Naive thymus-derived CD8-positive, alpha-beta T cell (primary cell): ENCODE measurements around the gene BCAR3. TPM values are rescaled to one million over a fixed set of nuclear protein-coding genes. Genes with fewer than 3 reads are reported as not detected.
"Not testable (repeated sequence)": the region's sequence is repeated elsewhere in the genome, so short reads cannot be mapped to it uniquely, and the experiment has no call there.

Experiments used
- ATAC-seq, 2 donors: fragments of 150-1000 bp; cut with Tn5 transposase in 1 of 2; sonication (Bioruptor Pico), chemical (Tn5 transposase) in 1 of 2; 1 replicate in 1 of 2; 2 replicates in 1 of 2; pipeline ENCODE4 v1.10.0; 2021; ENCODE audit warnings: mild to moderate bottlenecking in 2 of 2, moderate library complexity in 2 of 2
- POLR2A ChIA-PET: fragments of 350-600 bp; sonication (Branson Sonifier 250); formaldehyde crosslinking; loops from one replicate; lab custom pipeline; 2021; ENCODE audit warnings: antibody characterized with exemption; lab: Charles Lee
- DNase-seq, 10 donors: peaks; one replicate each; pipeline versions ENCODE4 v3.0.0 to v3.0.0-alpha.2; 2020 to 2022
- H3K27ac Mint-ChIP-seq, 10 donors: one replicate each; pipeline ENCODE4 v1.8.0; 2020 to 2022; ENCODE audit warnings: mild to moderate bottlenecking in 10 of 10, mixed read lengths in 10 of 10, moderate library complexity in 4 of 10, inconsistent platforms in 1 of 10
- H3K27me3 Mint-ChIP-seq, 5 donors: one replicate each; pipeline ENCODE4 v1.8.0; 2021 to 2022; ENCODE audit warnings: mixed read lengths in 5 of 5
- H3K36me3 Mint-ChIP-seq, 3 donors: one replicate each; pipeline ENCODE4 v1.8.0; 2020 to 2022; ENCODE audit warnings: mixed read lengths in 3 of 3, mild to moderate bottlenecking in 2 of 3, inconsistent platforms in 1 of 3
- H3K4me1 Mint-ChIP-seq, 4 donors: one replicate each; pipeline ENCODE4 v1.8.0; 2021 to 2022; ENCODE audit warnings: mixed read lengths in 4 of 4
- H3K4me3 Mint-ChIP-seq, 10 donors: one replicate each; pipeline ENCODE4 v1.8.0; 2020 to 2022; ENCODE audit warnings: mild to moderate bottlenecking in 10 of 10, mixed read lengths in 10 of 10, moderate library complexity in 6 of 10, inconsistent platforms in 1 of 10
- H3K9me3 Mint-ChIP-seq, 9 donors: one replicate each; pipeline ENCODE4 v1.8.0; 2020 to 2022; ENCODE audit warnings: mixed read lengths in 9 of 9, mild to moderate bottlenecking in 3 of 9, inconsistent platforms in 1 of 9, moderate library complexity in 1 of 9
- polyA plus RNA-seq, 3 donors: library from polyadenylated mRNA; unstranded; fragments of 300-500 nt; fragmentation: Illumina TruSeq; gene quantifications; one replicate each; pipeline ENCODE4 v1.2.3, GENCODE V29; 2021
- total RNA-seq, 8 experiments: library from RNA in 2 of 8; stranded (reverse) in 2 of 8; gene quantifications; one replicate each; pipeline ENCODE4 v1.2.3 and lab custom pipeline; 2021 to 2026

BCAR3 gene
- total and polyA plus RNA-seq, 5 experiments from 2014 or later, result 0.28 to 1.3 (median 0.66) TPM

DNA sequence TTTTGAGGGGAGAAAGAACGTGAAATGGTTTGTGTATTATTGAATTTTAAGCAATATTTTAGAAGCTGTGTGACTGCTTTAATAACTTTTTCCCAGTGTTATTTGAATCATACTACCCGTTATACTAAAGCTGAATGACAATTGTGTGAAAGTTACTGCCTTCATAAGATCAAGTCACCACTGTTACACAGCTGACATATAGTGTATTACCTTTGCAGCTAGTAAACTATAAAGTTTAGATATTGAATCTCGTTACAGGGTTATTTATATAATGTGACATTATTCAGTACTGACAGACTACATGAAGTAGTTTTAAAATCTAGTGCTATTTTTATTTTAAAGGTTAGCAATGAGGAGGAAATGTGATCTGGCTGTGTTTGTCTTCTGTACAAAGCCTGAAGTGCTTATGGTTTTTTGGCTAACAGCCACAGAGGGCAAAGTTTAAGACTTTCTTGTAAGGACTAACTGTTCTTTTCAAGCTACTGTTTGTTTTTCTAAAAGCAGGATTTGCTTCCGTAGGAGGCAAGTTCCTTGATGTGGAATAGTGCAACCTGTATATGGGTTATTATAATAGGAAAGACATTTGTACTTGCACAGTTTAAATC, 127.6 kb downstream of the BCAR3 start:
- ATAC-seq, DNase-seq, H3K9me3 Mint-ChIP-seq, POLR2A ChIA-PET, H3K36me3 Mint-ChIP-seq, H3K27me3 Mint-ChIP-seq, H3K4me3 Mint-ChIP-seq, H3K27ac Mint-ChIP-seq: not testable (repeated sequence)
- H3K4me1 Mint-ChIP-seq, result peaks cover 6 to 21% (median 15%) of the 10 kb centered on the region in 4 donors

DNA sequence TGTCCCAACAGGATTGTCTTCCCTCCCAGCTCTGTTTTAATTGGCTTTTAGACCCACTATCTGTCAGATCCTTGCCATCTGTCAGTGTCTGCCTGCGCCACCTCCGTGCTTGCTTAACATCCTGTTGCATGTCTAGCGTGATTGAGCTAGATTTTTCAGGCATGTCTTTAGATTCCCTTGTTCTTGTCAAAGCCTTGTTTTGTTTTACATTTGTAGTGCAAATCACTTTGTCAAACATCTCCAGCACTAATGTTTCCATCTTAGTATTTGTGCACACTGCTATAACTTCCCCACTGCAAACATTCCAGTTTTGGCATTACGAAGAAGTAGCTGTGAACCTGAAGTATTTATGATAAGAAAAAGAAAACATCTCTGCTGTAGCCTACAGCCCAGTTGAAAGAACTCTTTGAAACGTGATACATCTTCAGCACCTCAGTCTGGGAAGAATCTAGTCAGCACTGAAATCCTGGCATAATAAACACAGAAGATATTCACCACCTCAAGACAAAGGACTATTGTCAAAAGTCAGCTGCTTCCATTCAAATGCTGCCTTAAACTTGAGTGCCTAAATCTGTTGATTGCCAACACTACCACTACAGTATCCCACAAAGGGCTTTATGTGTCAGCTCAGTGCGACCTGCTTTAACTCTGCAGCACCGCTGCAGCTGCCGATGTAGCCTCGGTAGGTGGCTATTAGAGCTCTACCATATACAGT, 128.7 kb downstream of the BCAR3 start:
- no peak overlapping the region for H3K27ac Mint-ChIP-seq

GRCh38 chr1:93549811-93550210, 131.8 kb downstream of the BCAR3 start:
- Mint-ChIP-seq H3K4me3 (no peak overlapping the region), H3K27ac (no peak overlapping the region), H3K27me3 (peaks cover 0 to 11% (median 4%) of the 10 kb centered on the region in 5 donors), H3K36me3 (peaks cover 0 to 5% (median 0%) of the 10 kb centered on the region in 3 donors), H3K4me1 (peaks cover 2 to 12% (median 8%) of the 10 kb centered on the region in 4 donors), H3K9me3 (no peaks in the 10 kb centered on the region)
- DNase-seq (no peak), ATAC-seq (no peak)
- POLR2A ChIA-PET, result no interaction called here

More for the DNA sequence above, 128.7 kb downstream of the BCAR3 start:
- peaks cover 0 to 5% (median 0%) of the 10 kb centered on the region in 3 donors for H3K36me3 Mint-ChIP-seq
- no peak for ATAC-seq
- peaks cover 6 to 19% (median 15%) of the 10 kb centered on the region in 4 donors for H3K4me1 Mint-ChIP-seq
- H3K9me3 Mint-ChIP-seq, result no peaks in the 10 kb centered on the region
- no peak for DNase-seq
- peaks cover 1 to 9% (median 5%) of the 10 kb centered on the region in 5 donors for H3K27me3 Mint-ChIP-seq
- no peak overlapping the region for H3K4me3 Mint-ChIP-seq
- POLR2A ChIA-PET, result no interaction called here

DNA sequence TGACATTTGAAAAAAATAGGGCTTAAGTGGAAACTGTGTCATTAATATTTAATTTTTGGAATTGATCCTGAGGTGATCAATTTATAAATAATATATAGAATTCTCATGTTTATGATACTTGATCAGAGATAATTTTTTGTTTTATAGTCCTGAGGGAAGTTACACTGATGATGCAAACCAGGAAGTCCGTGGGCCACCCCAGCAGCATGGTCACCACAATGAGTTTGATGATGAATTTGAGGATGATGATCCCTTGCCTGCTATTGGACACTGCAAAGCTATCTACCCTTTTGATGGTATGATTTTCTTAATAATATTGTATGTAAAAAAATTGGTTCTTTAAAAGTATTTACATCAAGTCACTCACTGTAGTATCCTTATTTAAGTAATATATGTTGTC, 132.5 kb downstream of the BCAR3 start:
- H3K4me3 Mint-ChIP-seq, result no peak overlapping the region
- DNase-seq, result no peak
- peaks cover 0 to 11% (median 4%) of the 10 kb centered on the region in 5 donors for H3K27me3 Mint-ChIP-seq
- no peak overlapping the region for H3K27ac Mint-ChIP-seq
- H3K4me1 Mint-ChIP-seq, result peaks cover 2 to 9% (median 4%) of the 10 kb centered on the region in 4 donors
- H3K36me3 Mint-ChIP-seq, result peaks cover 0 to 5% (median 0%) of the 10 kb centered on the region in 3 donors
- POLR2A ChIA-PET, result no interaction called here
- no peaks in the 10 kb centered on the region for H3K9me3 Mint-ChIP-seq
- no peak for ATAC-seq

DNA sequence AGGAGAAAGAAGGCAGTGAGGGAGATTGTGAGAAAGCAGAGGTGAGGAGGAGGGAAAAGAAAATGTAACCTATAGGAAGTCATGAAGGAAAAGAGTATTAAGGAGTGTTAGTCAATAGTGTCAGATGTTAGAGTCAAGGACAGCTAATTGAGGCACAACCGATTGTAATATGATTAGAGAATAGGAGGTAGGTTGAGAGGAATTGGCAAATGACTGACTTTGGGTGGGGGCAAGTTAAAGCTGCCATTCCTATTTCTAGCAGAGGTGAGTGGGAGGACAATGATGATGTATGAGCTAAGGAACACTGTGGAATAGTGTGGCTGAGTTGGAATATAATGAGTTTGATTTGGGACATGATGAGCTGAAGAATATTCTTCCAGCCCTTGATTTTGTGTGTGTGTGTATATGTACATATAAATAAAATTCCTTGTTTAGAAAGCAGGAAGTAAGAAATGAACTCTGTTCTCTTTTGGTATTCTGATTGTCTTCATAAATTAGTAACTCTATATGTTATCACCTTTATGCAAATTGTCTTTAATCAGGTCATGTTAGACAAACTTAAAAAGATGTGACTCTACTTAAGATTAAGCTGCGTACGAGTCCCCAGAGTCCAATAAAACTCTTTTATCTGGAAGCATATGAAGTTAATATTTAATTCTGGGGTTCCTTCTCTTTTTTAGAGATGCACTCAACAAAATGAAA, 135.3 kb downstream of the BCAR3 start:
- no peak overlapping the region for H3K27ac Mint-ChIP-seq
- POLR2A ChIA-PET, result no interaction called here
- no peak for ATAC-seq
- H3K4me1 Mint-ChIP-seq, result no peaks in the 10 kb centered on the region
- H3K4me3 Mint-ChIP-seq, result no peak overlapping the region
- H3K27me3 Mint-ChIP-seq, result peaks cover 0 to 4% (median 0%) of the 10 kb centered on the region in 5 donors
- H3K36me3 Mint-ChIP-seq, result no peaks in the 10 kb centered on the region
- no peaks in the 10 kb centered on the region for H3K9me3 Mint-ChIP-seq
- DNase-seq, result no peak

DNA sequence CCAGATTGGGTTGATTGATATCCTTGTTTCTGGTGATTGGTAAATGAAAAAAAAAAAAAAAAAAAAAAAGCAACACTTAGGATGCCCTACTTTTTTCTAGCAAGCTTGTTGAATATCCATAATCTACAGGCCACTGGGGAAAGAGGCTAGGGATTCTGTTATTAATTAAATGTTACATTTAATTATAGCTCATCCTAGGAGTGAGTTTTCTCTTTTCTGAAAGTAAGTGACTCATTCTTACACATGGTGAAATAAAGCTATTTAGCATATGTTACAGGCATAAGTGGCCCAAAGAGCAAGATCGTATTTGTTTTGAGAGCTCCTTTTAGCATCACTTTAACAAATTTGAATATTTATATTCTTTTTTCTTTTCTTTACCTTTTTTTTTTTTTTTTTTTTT, 139.2 kb downstream of the BCAR3 start:
- no peak for DNase-seq
- no peaks in the 10 kb centered on the region for H3K36me3 Mint-ChIP-seq
- no peak overlapping the region for H3K4me3 Mint-ChIP-seq
- ATAC-seq, result no peak
- H3K27me3 Mint-ChIP-seq, result peaks cover 0 to 4% (median 0%) of the 10 kb centered on the region in 5 donors
- H3K9me3 Mint-ChIP-seq, result no peaks in the 10 kb centered on the region
- no peaks in the 10 kb centered on the region for H3K4me1 Mint-ChIP-seq
- H3K27ac Mint-ChIP-seq, result no peak overlapping the region
- POLR2A ChIA-PET, result no interaction called here

- ATAC-seq (no peak), DNase-seq (no peak)
- Mint-ChIP-seq H3K4me3 (no peak overlapping the region), H3K4me1 (no peaks in the 10 kb centered on the region), H3K27me3 (peaks cover 0 to 5% (median 0%) of the 10 kb centered on the region in 5 donors), H3K9me3 (no peaks in the 10 kb centered on the region), H3K36me3 (no peaks in the 10 kb centered on the region), H3K27ac (no peak overlapping the region)
- POLR2A ChIA-PET, result no interaction called here
Observed at GRCh38 chr1:93541045-93541444, 140.6 kb downstream of the BCAR3 start.

- no peak for ATAC-seq
- no peak overlapping the region for H3K4me3 Mint-ChIP-seq
- DNase-seq, result no peak
- no peaks in the 10 kb centered on the region for H3K9me3 Mint-ChIP-seq
- peaks cover 0 to 4% (median 0%) of the 10 kb centered on the region in 5 donors for H3K27me3 Mint-ChIP-seq
- no peaks in the 10 kb centered on the region for H3K4me1 Mint-ChIP-seq
- no peaks in the 10 kb centered on the region for H3K36me3 Mint-ChIP-seq
- POLR2A ChIA-PET, result no interaction called here
- no peak overlapping the region for H3K27ac Mint-ChIP-seq
Observed at GRCh38 chr1:93537924-93538323, 143.7 kb downstream of the BCAR3 start.

- POLR2A ChIA-PET, result no interaction called here
- Mint-ChIP-seq H3K4me1 (no peaks in the 10 kb centered on the region), H3K4me3 (no peak overlapping the region), H3K9me3 (no peaks in the 10 kb centered on the region), H3K36me3 (no peaks in the 10 kb centered on the region), H3K27ac (no peak overlapping the region), H3K27me3 (peaks cover 0 to 4% (median 0%) of the 10 kb centered on the region in 5 donors)
- ATAC-seq, result no peak
- DNase-seq, result no peak
Observed at GRCh38 chr1:93537396-93537795, 144.2 kb downstream of the BCAR3 start.

GRCh38 chr1:93533677-93534076, 148.0 kb downstream of the BCAR3 start:
- POLR2A ChIA-PET, result no interaction called here
- H3K27me3 Mint-ChIP-seq, result peaks cover 0 to 5% (median 0%) of the 10 kb centered on the region in 5 donors

GRCh38 chr1:93532780-93533378, 148.8 kb downstream of the BCAR3 start:
- Mint-ChIP-seq H3K4me3 (no peak overlapping the region), H3K9me3 (no peaks in the 10 kb centered on the region), H3K27ac (no peak overlapping the region), H3K4me1 (no peaks in the 10 kb centered on the region), H3K27me3 (peaks cover 0 to 5% (median 2%) of the 10 kb centered on the region in 5 donors), H3K36me3 (no peaks in the 10 kb centered on the region)
- DNase-seq, result no peak
- ATAC-seq, result no peak
- POLR2A ChIA-PET, result no interaction called here

More at GRCh38 chr1:93533677-93534076, 148.0 kb downstream of the BCAR3 start:
- no peak overlapping the region for H3K27ac Mint-ChIP-seq
- H3K4me1 Mint-ChIP-seq, result no peaks in the 10 kb centered on the region
- no peak for ATAC-seq
- H3K36me3 Mint-ChIP-seq, result no peaks in the 10 kb centered on the region
- H3K4me3 Mint-ChIP-seq, result no peak overlapping the region
- no peak for DNase-seq
- no peaks in the 10 kb centered on the region for H3K9me3 Mint-ChIP-seq

DNA sequence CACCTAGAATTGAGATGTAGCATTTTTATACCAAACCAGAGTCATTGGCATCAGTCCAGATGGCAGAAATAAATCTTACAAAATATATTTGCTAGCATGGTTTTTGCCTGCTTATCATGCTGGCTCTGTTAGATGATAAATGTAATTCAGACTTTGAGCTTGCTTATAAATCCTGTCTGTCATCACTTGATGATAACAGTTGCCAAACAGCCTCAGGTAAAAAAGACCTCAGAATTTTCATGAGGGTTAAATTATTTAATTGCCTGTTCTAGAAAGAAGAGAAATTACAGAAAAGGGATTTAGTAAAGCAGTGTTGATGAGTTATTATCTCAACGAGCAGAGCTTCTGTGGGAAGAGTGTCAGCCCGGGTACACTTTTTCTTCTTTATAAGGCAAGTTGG, 150.4 kb downstream of the BCAR3 start:
- DNase-seq, result no peak
- Mint-ChIP-seq H3K4me3 (no peak overlapping the region), H3K27me3 (peaks cover 0 to 6% (median 2%) of the 10 kb centered on the region in 5 donors), H3K4me1 (no peaks in the 10 kb centered on the region), H3K36me3 (no peaks in the 10 kb centered on the region), H3K27ac (no peak overlapping the region), H3K9me3 (no peaks in the 10 kb centered on the region)
- POLR2A ChIA-PET, result no interaction called here
- ATAC-seq, result no peak

- DNase-seq, result no peak
- Mint-ChIP-seq H3K4me1 (no peaks in the 10 kb centered on the region), H3K4me3 (no peak overlapping the region), H3K36me3 (peaks cover 0 to 2% (median 0%) of the 10 kb centered on the region in 3 donors), H3K27ac (no peak overlapping the region), H3K27me3 (peaks cover 0 to 6% (median 2%) of the 10 kb centered on the region in 5 donors), H3K9me3 (no peaks in the 10 kb centered on the region)
- POLR2A ChIA-PET, result no interaction called here
- ATAC-seq, result no peak
Observed at GRCh38 chr1:93528412-93528811, 153.2 kb downstream of the BCAR3 start.
